HL-60 (cell line): ENCODE data around the gene MAP2K4.

Source experiments
- GABPA ChIP-seq: IDR thresholded peaks from 2 replicates; pipeline ENCODE4 v1.6.1; 2012; ENCODE audit warnings: low read depth
- POLR2AphosphoS5 ChIP-seq: IDR thresholded peaks from 2 replicates; pipeline ENCODE4 v1.6.1; 2012; ENCODE audit warnings: low read depth
- TF ChIP-seq, protein P1 (sequence below): IDR thresholded peaks from one replicate; pipeline ENCODE4 v1.5.1; 2011; ENCODE audit warnings: low read length, control low read depth, inconsistent platforms; ENCODE audit not compliant: insufficient read depth

DNA sequence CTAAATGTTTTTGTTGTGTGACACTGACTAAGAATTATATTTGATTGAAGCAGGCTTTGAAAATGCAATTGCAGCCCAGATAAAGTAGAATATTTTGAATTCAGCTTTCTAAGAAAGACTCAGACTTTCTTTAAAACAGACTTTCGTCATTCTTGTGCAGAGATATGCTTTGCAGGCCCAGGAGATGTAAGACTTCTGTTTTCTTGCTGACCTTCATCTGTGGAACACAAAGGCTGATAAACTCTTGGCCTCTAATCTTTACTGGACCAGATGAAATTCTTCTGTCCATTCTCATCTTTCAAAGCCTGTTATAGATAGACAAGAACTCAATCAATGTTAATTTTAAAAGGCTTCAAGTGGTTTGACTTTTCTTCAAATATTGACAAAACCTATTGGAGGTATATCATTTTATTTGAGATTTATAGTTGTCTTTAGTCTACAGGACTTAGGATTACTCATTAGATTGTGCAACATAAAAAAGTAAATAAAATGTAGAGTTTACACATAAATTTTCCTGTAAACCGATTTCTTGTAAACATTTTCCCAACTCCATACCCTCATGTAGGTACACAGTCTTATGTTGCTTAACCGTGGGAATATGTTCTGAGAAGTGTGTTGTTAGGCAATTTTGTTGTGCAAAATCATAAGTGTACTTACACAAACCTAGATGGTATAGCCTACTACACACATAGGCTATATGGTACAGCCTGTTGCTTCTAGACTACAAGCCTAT is 94.2 kb downstream of the MAP2K4 start:
- TF ChIP-seq GABPA (no peak), POLR2AphosphoS5 (no peak)
- TF ChIP-seq, protein P1, sequence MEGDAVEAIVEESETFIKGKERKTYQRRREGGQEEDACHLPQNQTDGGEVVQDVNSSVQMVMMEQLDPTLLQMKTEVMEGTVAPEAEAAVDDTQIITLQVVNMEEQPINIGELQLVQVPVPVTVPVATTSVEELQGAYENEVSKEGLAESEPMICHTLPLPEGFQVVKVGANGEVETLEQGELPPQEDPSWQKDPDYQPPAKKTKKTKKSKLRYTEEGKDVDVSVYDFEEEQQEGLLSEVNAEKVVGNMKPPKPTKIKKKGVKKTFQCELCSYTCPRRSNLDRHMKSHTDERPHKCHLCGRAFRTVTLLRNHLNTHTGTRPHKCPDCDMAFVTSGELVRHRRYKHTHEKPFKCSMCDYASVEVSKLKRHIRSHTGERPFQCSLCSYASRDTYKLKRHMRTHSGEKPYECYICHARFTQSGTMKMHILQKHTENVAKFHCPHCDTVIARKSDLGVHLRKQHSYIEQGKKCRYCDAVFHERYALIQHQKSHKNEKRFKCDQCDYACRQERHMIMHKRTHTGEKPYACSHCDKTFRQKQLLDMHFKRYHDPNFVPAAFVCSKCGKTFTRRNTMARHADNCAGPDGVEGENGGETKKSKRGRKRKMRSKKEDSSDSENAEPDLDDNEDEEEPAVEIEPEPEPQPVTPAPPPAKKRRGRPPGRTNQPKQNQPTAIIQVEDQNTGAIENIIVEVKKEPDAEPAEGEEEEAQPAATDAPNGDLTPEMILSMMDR = no peak
